ENCODE measurements around the gene CAPN10.

Gene CAPN10

GRCh38 chr2:240589375-240589774 is 2.8 kb downstream of the CAPN10 start:
- no peak for DNase-seq (ENCODE audit: low read depth in 2 of 2)

- no peak for DNase-seq (ENCODE audit: low read depth in 2 of 2)
Measured at GRCh38 chr2:240589850-240590525, 3.5 kb downstream of the CAPN10 start.

- DNase-seq (ENCODE audit: low read depth in 2 of 2) = no peak
Measured at GRCh38 chr2:240590681-240591111, 4.2 kb downstream of the CAPN10 start.

GRCh38 chr2:240591226-240591625 is 4.7 kb downstream of the CAPN10 start:
- no peak for DNase-seq (ENCODE audit: low read depth in 2 of 2)

GRCh38 chr2:240591784-240592183 is 5.2 kb downstream of the CAPN10 start:
- DNase-seq (ENCODE audit: low read depth in 2 of 2) = no peak

- no peak for DNase-seq (ENCODE audit: low read depth in 2 of 2)
Measured at GRCh38 chr2:240593026-240593702, 6.6 kb downstream of the CAPN10 start.

GRCh38 chr2:240593703-240594451 is 7.3 kb downstream of the CAPN10 start:
- no peak for DNase-seq (ENCODE audit: low read depth in 2 of 2)

- no peak for DNase-seq (ENCODE audit: low read depth in 2 of 2)
Measured at GRCh38 chr2:240594511-240595380, 8.2 kb downstream of the CAPN10 start.

GRCh38 chr2:240595381-240596079 is 9.0 kb downstream of the CAPN10 start:
- DNase-seq (ENCODE audit: low read depth in 2 of 2) = peak in 1 of 2 donors; percentile 16

- no peak for DNase-seq (ENCODE audit: low read depth in 2 of 2)
Measured at GRCh38 chr2:240596080-240596460, 9.5 kb downstream of the CAPN10 start.

- DNase-seq (ENCODE audit: low read depth in 2 of 2) = no peak
Measured at GRCh38 chr2:240596491-240596931, 10.0 kb downstream of the CAPN10 start.

- no peak for DNase-seq (ENCODE audit: low read depth in 2 of 2)
Measured at GRCh38 chr2:240597054-240597418, 10.5 kb downstream of the CAPN10 start.

- no peak for DNase-seq (ENCODE audit: low read depth in 2 of 2)
Measured at GRCh38 chr2:240597419-240598181, 11.1 kb downstream of the CAPN10 start.

- DNase-seq (ENCODE audit: low read depth in 2 of 2) = no peak
Measured at GRCh38 chr2:240598311-240598911, 11.9 kb downstream of the CAPN10 start.

GRCh38 chr2:240599141-240599583 is 12.6 kb downstream of the CAPN10 start:
- no peak for DNase-seq (ENCODE audit: low read depth in 2 of 2)

- no peak for DNase-seq (ENCODE audit: low read depth in 2 of 2)
Measured at GRCh38 chr2:240600451-240600961, 14.0 kb downstream of the CAPN10 start.

GRCh38 chr2:240601061-240601830 is 14.7 kb downstream of the CAPN10 start:
- no peak for DNase-seq (ENCODE audit: low read depth in 2 of 2)

- DNase-seq (ENCODE audit: low read depth in 2 of 2) = no peak
Measured at GRCh38 chr2:240601831-240602160, 15.3 kb downstream of the CAPN10 start.
